Peyer's patch (tissue), 4 donors: ENCODE results near the gene NUP98. TPM values are rescaled to one million over a fixed set of nuclear protein-coding genes. Genes with fewer than 3 reads are reported as not detected.
"Not testable (repeated sequence)": the region's sequence is repeated elsewhere in the genome, so short reads cannot be mapped to it uniquely, and the experiment has no call there.

Experiments used
- DNase-seq, 3 donors: peaks; one replicate each; pipeline ENCODE4 v3.0.0-alpha.2; 2017 to 2019
- H3K27ac ChIP-seq, 4 donors: fragments of 200-600 bp; sonication (generic); one replicate each; pipeline ENCODE4 v1.5.1; 2016 to 2019
- H3K27me3 ChIP-seq, 2 donors: fragments of 200-600 bp; sonication (generic); one replicate each; pipeline ENCODE4 v1.5.1; 2019
- H3K36me3 ChIP-seq, 3 donors: fragments of 200-600 bp; sonication (generic); one replicate each; pipeline ENCODE4 v1.5.1; 2016 to 2019
- H3K4me1 ChIP-seq, 4 donors: fragments of 200-600 bp; sonication (generic); one replicate each; pipeline ENCODE4 v1.5.1; 2016 to 2019
- H3K4me3 ChIP-seq, 4 donors: fragments of 200-600 bp; sonication (generic); 1 replicate in 3 of 4; 2 replicates in 1 of 4; pipeline ENCODE4 v1.5.1; 2016 to 2019; ENCODE audit warnings: mild to moderate bottlenecking in 1 of 4
- H3K9me3 ChIP-seq, 4 donors: fragments of 200-600 bp; sonication (generic); one replicate each; pipeline ENCODE4 v1.5.1; 2016 to 2019; ENCODE audit warnings: mild to moderate bottlenecking in 1 of 4
- CTCF ChIP-seq, 6 experiments: fragments of 450-650 bp in 4 of 6; fragments of 200-600 bp in 2 of 6; sonication (generic) in 1 of 6; IDR thresholded peaks; one replicate each; pipeline ENCODE4 v1.5.1; 2017 to 2019; ENCODE audit warnings: antibody characterized with exemption in 6 of 6, mild to moderate bottlenecking in 3 of 6, moderate library complexity in 1 of 6
- POLR2A ChIP-seq, 2 donors: fragments of 450-650 bp; IDR thresholded peaks; one replicate each; pipeline ENCODE4 v1.5.1; 2017; ENCODE audit warnings: antibody characterized with exemption in 2 of 2, mild to moderate bottlenecking in 2 of 2, moderate library complexity in 2 of 2
- total RNA-seq, 4 donors: library from RNA; depleted of rRNA; stranded (reverse); fragments of >200 nt; gene quantifications; one replicate each; pipeline ENCODE4 v1.1.0, GENCODE V29; 2016

The NUP98 gene
- total RNA-seq, 4 donors from 2014 or later, result 67.7 to 113 (median 86.8) TPM

DNA sequence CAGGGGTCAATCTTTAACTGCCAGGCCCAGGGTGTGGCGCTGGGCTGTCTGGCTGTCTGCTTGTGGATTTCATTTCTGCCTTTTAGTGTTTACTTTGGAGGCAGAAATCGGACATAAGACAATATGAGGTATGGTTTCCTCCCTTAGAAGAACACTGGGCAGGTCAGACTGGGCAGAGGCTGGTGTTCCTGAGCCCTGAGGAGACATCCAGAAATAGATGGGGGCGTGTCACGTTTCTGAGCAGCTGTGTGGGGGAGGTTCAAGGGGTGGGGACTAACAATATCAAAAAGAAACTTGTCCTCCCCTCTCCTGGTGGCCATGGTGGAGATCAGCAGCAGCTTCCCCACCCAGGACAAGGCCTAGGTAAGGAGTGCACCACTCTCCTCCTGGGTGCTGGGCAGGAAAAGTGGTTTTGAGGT lies 152.5 kb downstream of the NUP98 start, which contains the start of gene ART1:
TSS of gene ART1 (plus strand) at position 312 of the 419 bp plus-strand sequence. CDS start 14,086 bp downstream, outside the sequence.
- TF ChIP-seq POLR2A (IDR thresholded peaks at IDR 0.05), result no peak
- TF ChIP-seq CTCF (IDR thresholded peaks at IDR 0.05), result peak in 1 of 6 experiments; percentile 9
- H3K4me3 ChIP-seq, result no peak within 1 kb of the TSS
- H3K9me3 ChIP-seq, result no peaks in the 10 kb centered on the region
- no peak within 1 kb of the TSS for H3K27ac ChIP-seq
- H3K27me3 ChIP-seq, result peaks cover 0 to 3% of the 10 kb centered on the region in 2 donors
- no peak for DNase-seq
- peaks cover 0 to 15% (median 5%) of the 10 kb centered on the region in 4 donors for H3K4me1 ChIP-seq
- no peaks in the 10 kb centered on the region for H3K36me3 ChIP-seq

GRCh38 chr11:3643102-3643546 lies 154.2 kb downstream of the NUP98 start:
- peak overlapping the region in 2 of 4 donors; percentile 58 to 60 for H3K4me3 ChIP-seq

GRCh38 chr11:3642071-3642951 lies 155.0 kb downstream of the NUP98 start:
- H3K27me3 ChIP-seq, result no peaks in the 10 kb centered on the region
- H3K9me3 ChIP-seq, result no peaks in the 10 kb centered on the region
- peak overlapping the region in 2 of 4 donors; percentile 1 to 32 for H3K27ac ChIP-seq
- no peaks in the 10 kb centered on the region for H3K36me3 ChIP-seq
- peaks cover 0 to 15% (median 5%) of the 10 kb centered on the region in 4 donors for H3K4me1 ChIP-seq
- peak overlapping the region; percentile 32 to 60 (median 50) for H3K4me3 ChIP-seq
- TF ChIP-seq POLR2A (IDR thresholded peaks at IDR 0.05), result no peak
- no peak for TF ChIP-seq CTCF (IDR thresholded peaks at IDR 0.05)
- DNase-seq, result peak; percentile 25 to 82 (median 78)

More at GRCh38 chr11:3643102-3643546, 154.2 kb downstream of the NUP98 start:
- H3K9me3 ChIP-seq, H3K27me3 ChIP-seq, H3K36me3 ChIP-seq, DNase-seq, H3K27ac ChIP-seq: not testable (repeated sequence)
- peaks cover 0 to 15% (median 5%) of the 10 kb centered on the region in 4 donors for H3K4me1 ChIP-seq

- Histone ChIP-seq H3K27ac (peak within 1 kb of the TSS in 2 of 4 donors; percentile 1 to 32), H3K4me3 (peak within 1 kb of the TSS; percentile 32 to 60 (median 50)), H3K4me1 (peaks cover 0 to 15% (median 5%) of the 10 kb centered on the region in 4 donors)
Observed at GRCh38 chr11:3641701-3642070, 155.7 kb downstream of the NUP98 start, which contains the start of gene ART5. Gene ART5, minus strand, starts transcription at chr11:3641992. Its CDS starts 130 bp downstream, at chr11:3641862.

GRCh38 chr11:3641191-3641590 lies 156.2 kb downstream of the NUP98 start:
- Histone ChIP-seq H3K9me3 (no peaks in the 10 kb centered on the region), H3K4me3 (no peak overlapping the region), H3K27me3 (no peaks in the 10 kb centered on the region), H3K27ac (no peak overlapping the region), H3K36me3 (no peaks in the 10 kb centered on the region), H3K4me1 (peaks cover 0 to 15% (median 5%) of the 10 kb centered on the region in 4 donors)
- TF ChIP-seq CTCF (IDR thresholded peaks at IDR 0.05) (no peak), POLR2A (IDR thresholded peaks at IDR 0.05) (no peak)
- DNase-seq, result no peak

More at GRCh38 chr11:3641701-3642070, 155.7 kb downstream of the NUP98 start, which contains the start of gene ART5:
- no peaks in the 10 kb centered on the region for H3K27me3 ChIP-seq
- no peak for DNase-seq
- no peaks in the 10 kb centered on the region for H3K36me3 ChIP-seq
- no peaks in the 10 kb centered on the region for H3K9me3 ChIP-seq
- TF ChIP-seq CTCF (IDR thresholded peaks at IDR 0.05), result no peak

DNA sequence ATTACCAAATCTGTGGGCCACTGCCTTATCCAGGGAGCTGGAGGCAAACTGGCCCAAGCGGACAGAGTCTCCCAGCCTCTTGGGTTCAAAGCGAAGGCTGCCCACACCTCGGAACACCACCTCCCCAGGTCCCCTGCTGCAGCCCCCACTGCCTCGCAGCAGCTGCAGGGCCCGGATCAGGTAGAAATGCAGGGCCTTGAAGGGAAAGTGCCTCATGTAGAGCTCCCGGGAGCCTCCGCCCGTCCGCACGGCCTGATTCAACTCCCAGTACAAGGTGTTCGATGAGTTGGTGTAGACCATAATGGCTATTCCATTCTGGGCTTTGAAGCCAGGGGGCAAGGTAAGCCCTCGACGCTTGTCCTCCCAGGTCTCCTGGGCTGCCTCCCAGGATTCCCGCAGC lies 157.5 kb downstream of the NUP98 start:
- Histone ChIP-seq H3K36me3 (no peaks in the 10 kb centered on the region), H3K4me3 (no peak overlapping the region), H3K27me3 (no peaks in the 10 kb centered on the region), H3K27ac (no peak overlapping the region), H3K9me3 (no peaks in the 10 kb centered on the region), H3K4me1 (peaks cover 0 to 15% (median 5%) of the 10 kb centered on the region in 4 donors)
- no peak for DNase-seq
- no peak for TF ChIP-seq POLR2A (IDR thresholded peaks at IDR 0.05)
- no peak for TF ChIP-seq CTCF (IDR thresholded peaks at IDR 0.05)
